Measurements from ENCODE around the gene SLC6A12.

Gene SLC6A12

DNA sequence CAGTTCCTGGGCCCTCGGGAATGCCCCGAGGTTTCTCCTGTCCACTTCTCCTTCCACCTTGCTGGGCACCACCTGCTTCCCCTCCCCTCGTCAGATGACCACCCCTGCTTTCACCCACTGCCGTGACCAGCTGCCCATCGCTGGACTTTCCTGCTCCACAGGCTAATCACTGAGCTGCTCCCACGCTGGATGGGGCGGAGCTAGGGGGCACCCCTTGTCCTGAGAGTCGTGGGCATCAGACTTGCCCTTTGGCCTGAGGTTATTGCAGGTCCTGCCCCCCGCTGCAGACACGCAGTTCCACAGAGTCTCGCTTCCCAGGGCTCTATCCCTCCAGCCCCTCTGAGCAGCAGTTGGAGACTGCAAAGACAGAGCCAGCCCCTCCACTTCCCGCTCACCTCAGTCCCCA, 427 bp downstream of the SLC6A12 start:
- DNase-seq = no peak

DNA sequence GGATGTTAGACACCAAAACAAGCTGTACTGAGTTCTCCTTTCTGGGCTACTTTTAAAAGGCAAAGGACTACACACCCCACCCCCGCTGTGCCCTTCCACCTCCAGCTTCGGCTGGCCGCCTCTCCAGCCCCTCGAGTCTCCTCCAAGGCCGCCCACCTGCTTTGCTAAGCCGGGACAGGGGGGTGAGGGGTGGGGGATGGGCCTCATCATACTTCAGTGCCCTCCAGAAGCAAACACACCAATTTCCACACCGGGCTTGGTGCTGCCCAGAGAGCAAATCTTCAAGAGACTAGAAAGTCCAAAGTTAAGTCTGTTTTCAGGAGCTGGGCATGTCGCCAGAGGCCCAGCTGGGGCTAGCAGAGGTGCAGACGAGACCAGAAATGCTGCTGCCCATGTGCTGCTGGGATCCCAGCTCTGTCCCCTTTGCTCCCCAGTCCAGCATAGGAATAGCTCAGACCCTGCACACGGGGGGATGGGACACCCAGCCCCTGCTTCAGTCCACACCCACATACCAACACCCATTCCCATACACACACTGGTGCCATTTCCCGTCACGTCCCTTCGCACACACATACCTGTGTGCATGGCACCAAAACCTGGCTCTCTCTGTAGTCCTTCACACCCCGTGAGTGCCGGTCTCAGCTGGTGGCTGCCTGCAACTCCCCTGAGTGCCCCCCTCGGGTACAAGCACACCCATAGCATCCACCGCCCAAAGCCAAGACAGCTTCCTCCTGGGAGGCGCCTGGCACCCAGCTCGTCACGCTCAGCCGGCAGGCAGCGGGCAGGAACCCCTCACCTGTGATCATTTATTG, 1.0 kb downstream of the SLC6A12 start:
- no peak for DNase-seq

DNA sequence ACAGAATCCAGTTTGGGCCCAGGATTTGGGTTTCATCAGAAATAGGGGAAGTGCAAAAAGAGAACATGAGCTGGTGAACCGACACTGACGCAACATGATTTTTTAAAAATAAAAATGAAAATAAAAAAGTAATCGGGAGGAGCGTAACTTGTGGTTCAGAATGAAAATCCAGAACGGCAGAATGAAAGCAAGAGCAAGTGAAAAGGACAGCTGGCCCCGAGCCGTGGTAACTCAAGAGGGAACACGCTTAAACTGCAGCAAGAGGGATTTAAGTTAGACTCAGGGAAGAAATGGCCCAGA, 1.6 kb downstream of the SLC6A12 start:
- DNase-seq = no peak

DNA sequence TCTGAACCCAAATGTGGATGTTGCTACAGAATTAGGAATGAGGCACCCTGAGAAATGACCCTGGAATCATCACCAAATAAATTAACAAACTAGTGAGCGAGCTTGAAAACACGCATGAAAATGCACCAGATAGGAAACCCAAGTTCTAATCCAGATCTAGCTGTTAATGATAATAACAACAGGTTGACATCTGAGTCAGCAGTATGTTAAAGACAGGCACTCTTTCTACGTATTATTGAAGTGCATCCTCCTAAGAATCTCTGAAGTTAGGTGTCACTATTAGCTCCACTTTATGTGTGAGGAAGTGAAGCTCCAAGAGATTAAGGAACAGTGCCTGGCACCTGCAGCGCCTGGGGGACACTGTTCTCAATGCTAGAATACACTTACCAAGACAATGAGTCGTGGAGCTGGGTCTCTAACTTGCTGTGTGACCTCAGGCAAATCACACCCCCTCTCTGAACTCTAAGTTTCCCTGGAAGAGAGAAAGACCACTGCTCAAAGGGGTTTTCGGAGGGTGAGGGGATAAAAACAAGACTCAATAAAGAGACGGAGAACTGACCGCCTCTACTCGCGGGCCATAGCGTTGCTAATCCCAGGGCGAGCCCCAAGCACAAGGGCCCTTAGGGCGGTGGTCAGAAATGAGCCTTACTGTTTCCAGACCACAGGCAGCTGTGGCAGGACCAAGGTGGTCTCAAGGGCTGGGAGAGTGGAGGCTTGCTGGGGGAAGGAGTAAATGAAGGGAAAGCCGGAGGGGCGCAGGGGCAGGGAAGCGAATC, 2.1 kb downstream of the SLC6A12 start:
- DNase-seq = no peak

DNA sequence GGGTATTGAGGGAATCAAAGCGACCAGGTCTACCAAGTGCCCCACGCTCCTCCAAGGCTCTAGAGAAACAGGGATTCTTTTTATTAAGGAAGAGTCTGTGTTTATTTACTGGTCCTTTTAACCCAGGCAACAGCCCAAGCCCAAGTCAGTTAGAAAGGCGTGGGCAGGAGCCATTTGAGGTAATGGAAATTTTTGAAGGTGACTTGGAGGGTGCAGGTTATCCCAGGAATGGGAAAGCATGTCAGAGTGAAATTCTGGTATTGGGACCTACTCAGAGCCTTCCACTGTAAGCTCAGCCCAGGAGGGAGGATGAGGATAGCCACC, 2.9 kb downstream of the SLC6A12 start:
- no peak for DNase-seq

DNA sequence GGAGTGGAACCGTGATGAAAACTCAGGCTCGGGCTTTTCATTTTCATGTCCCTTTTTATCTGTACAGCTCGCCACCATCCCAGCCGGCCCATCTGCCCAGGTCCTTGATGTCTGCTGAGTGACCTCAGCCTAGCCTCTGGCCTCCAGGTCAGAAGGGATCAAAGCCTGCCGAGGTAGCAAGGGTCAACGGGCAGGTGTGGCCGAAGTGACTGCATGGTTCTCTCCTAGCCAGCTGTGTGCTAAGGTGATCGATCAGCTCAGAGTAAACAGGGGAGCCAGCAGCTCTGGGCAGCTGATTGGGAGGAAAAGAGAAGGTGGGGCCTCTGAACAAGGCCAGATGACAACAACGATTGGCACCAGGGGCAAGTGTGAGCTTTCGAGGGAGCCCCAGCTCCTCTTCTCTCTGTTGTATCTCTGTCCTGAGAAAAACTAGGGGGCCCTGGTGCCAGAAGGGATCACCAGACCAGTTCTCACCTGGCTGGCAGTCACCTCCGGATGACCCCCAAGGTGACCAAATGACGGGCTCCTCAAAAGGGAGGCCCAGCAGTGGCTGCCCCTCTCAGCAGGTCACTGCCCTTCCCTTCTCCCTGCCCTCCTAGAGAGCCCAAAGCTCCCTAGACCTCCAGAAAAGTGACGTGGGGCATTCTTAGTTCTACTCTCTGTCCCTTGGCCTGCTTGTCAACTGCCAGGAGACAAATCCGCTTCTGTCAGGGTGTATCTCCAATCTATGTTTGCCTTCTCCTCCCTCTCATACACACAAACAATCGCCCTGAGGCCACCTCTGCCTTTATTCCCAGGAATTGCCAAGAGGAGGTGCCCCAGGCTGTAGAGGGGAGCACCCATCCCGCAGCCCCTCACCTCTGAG, 3.4 kb downstream of the SLC6A12 start:
- no peak for DNase-seq

DNA sequence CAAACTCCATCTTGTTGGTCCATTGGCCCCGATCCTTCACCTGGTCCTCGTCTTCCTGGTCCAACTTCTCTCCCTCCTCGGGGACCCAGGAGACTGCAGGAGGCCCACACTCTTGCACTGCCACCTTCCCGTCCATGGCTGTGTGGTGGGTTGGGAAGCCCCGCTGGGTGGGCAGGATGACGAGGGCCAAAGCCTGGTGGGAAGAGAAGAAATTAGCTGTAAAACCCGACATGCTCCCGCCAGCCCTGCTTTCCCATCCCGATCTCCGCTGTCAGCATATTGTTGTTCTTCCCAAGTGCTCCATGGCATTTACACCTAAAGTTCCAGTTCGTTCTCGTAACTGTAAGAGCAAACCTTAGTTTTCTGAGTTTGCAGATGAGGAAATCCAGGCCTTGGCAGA, 4.1 kb downstream of the SLC6A12 start:
- no peak for DNase-seq

DNA sequence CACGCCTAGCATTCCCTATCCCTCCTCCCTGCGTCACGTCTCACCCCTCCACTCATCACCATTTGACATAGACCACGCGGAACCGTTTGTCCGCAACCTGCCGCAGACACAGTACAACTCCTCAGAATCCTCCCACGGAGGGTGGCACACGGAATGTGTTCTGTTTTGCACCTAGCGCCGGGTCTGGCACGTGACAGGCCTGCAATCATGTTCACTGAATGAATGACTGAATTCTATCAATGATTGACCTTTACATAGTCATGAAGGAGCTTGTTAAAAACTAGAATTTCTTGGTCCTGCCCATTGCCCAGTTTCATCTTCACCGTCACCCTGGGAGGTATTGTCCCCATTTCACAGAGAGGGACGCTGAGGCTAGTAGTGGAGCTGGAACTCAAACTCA, 4.7 kb downstream of the SLC6A12 start:
- DNase-seq = no peak

DNA sequence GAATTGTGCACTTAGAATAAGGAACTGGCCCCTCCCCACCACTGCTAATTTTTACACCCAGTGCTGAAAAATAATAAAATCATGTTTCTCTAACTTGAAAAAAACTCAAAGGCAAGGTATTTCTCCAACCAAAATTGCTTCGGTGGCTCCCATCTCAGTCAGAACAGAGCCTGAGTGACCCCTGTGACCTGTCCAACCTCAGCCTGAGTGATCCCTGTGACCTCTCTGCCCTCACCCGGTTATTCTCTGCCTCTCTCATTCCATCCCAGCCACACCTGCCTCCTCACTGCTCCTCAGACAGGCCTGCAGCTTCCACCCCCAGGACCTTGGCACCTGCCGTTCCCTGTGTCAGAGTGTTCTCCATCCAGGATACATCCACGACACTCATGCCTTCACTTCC, 5.1 kb downstream of the SLC6A12 start:
- no peak for DNase-seq

DNA sequence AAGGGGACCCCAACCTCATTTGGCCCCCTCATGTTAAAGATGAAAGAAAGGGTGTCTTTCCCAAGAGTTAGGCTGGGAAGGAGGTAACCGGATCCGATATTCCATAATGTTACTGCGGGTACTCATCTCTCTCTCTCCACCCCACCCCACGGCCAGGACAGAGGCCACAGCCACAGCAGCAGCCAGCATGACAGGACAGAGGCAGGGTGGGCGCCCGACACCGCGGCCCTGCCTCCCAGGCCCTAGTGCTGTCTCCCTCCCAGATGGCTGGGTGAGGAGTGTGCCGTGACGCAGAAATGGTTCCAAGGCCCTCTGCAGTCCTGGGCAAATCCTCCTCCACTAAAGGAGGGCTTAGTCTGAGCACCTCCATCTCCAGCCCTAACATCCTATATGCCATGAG, 6.2 kb downstream of the SLC6A12 start:
- DNase-seq = no peak

DNA sequence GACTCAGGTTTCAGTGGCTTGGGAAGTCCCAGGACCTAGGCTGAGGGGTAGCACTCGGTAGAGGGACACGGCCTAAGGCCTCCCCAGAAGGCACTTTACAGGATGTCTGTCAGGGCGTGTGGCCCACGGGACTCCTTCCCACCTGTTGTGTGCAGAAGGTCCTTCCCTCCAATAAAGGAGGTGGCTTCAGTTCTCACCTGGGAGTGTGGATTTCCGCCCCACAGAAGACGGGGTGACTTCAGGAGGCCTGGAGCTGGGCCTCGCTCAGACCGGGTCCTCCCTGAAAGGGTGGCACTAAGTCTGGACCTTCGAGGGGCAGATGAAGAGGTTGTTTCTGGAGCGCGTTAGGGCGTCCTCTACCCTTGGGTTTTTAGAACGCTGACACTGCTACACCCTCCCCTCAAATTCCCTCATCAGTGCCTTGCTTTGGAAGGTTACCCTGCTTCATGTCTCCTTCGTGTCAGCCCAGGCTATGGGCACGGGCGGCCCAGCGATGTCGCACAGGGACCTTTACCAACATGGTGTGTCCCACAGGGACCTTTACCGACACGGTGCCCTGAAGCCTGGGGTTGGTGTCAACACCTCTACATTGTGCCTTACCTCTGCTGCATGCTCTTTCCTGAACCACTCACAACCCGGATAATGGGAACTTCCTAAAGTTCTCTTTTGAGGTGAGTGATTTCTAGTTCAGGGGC, 7.1 kb downstream of the SLC6A12 start:
- no peak for DNase-seq

DNA sequence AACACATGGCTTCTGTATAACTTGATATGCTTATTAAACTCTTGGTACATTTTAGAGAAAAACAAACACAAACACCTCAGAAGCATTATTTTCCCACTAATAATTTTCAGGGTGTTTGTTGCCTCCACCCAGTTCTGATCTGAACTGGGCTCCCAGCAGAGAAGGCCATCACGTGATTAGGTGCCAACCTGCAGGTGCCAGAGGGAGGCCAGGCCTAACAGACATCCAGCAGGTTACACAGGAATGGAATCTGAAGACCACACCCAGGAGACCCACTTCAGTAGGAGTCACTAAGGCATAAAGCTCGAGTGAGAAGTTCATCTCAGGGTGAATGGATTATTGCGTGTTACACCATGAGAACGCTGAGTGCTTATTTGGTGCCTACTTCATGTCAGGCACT, 8.9 kb downstream of the SLC6A12 start:
- no peak for DNase-seq

DNA sequence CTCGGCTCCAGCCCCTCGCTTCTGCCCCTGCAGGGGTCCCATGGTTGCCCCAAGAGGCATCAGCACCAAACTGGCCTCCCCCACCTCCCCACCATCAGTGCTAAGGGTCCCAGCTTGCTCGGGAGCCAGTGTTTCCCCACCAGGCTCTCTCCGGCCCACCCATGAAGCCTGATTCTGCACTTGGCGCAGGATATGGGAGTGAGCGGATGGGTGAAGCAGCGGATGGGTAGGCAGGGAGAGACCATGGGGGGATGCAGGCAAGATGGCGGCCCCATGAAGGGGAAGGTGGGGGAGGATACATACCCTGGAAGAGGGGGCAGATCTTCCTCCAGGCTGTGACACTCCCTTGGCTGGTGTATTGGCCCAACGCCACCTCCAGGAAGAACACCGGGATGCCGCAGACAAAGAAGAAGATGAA, 9.7 kb downstream of the SLC6A12 start:
- no peak for DNase-seq

DNA sequence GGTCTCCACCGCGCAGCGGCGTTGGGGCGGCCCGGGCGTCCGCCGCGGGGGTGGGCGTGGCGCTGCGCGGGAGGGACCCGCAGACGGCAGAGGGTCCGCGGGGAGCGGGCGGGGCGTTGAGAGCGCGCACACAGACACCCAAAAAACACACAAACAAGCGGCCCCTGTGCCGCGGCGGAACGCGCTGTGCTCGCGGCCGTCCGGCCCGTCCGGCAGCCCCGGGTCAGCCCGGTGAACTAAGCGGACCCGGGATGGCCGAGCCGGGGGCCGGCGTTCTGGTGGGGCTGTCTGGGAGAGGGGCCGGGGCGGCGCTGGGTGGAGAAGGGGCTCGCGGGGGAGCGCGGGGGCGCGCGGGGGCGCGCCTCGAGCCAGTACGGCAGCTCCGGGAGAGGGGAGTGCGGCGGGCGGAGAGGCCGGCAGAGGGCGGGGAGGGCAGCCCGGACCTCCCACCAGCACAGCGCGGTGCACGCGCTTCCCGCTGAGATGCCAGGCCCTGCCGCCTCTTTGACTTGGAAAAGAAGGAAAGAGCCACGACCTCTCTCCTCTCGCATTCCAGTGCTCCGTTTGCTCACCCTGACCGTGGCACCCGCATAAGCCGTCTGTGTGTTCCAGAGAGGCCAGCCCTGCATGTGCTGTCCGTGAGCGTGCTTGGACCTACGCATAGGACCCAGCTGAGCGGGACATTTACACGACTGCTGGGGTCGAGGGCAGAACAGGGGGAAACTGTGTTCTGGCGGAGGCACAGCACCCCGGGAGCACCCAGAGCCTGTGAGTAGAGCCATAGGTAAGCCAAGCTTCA, 10.3 kb downstream of the SLC6A12 start:
- DNase-seq = no peak

DNA sequence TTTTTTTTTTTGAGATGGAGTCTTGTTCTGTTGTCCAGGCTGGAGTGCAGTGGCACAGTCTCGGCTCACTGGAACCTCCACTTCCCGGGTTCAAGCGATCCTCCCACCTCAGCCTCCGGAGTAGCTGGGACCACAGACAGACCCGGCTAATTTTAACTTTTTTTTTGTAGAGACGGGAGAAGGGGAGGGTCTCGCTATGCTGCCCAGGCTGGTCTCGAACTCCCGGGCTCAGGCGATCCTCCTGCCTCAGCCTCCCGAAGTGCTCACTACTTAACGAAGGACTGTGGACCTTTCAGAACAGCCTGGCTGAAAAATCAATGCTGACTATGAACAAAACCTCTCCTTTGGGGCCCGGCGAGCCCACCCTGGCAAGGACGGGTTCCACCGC, 10.9 kb downstream of the SLC6A12 start:
- DNase-seq = no peak

DNA sequence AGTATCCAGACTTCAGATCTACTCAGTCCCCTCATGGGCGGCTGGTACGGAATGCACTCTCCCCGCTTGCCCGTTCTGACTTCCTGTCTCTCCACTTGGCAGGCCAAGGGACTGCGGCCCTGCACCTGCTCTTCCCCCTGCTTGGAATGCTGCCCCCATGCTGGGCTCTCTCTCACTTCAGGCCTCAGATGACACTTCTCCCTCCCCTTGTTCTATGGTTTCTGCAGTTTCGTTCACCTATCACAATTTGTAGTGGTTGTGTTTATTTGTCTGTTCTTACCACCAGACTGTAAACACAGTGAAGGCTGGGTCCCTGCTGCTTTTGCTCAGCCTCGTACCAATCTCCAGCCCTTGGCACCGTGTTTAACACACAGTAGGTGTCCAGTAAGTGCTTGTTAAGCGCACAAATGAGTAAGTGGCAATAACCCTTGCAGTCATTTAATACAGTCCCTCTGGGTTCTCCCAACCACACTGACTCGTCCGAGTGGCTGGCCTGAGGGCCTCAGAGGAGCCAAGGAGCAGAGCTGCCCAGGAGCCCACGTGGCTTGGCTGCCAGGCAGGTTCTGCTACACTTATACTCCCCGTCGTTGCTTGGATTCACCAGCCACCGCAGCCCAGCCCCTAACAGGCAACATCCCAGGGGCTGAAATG, 11.8 kb downstream of the SLC6A12 start:
- no peak for DNase-seq

DNA sequence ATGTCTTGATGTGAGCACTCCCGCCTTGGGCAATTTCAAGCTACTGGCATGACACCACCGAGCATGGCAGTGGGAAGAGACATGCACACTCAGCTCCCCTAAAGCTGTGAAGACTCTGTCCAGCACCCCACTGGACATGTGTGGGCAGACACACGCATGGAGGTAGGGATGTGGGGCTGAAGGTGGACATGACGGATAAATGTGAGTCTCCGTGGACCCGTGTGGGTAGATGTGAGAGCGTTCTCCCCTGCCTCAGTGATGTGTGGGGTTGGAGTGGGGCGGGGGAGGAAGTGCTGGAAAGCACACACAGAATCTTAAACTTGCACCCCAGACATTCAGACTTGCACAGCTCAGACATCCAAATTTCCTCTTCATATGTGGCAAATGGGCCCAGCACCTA, 12.6 kb downstream of the SLC6A12 start:
- DNase-seq = no peak

DNA sequence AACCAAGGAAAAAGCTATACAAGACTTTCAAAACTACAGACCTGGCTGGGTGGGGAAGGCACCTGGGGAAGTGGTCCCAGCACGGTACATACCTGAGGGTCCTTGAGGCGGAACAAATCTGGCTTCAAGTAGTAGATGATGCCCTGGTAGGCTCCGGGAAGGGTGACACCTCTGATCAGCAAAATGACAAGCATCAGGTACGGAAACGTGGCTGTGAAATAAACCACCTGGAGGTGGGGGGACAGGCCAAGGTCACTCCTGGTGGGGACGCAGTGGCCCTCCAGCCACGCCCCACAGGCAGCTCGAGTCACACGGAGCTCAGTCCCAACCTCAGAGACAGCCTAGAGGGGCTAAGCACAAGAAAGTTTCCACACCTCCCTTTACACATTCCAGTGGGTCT, 15.3 kb downstream of the SLC6A12 start:
- DNase-seq = no peak

DNA sequence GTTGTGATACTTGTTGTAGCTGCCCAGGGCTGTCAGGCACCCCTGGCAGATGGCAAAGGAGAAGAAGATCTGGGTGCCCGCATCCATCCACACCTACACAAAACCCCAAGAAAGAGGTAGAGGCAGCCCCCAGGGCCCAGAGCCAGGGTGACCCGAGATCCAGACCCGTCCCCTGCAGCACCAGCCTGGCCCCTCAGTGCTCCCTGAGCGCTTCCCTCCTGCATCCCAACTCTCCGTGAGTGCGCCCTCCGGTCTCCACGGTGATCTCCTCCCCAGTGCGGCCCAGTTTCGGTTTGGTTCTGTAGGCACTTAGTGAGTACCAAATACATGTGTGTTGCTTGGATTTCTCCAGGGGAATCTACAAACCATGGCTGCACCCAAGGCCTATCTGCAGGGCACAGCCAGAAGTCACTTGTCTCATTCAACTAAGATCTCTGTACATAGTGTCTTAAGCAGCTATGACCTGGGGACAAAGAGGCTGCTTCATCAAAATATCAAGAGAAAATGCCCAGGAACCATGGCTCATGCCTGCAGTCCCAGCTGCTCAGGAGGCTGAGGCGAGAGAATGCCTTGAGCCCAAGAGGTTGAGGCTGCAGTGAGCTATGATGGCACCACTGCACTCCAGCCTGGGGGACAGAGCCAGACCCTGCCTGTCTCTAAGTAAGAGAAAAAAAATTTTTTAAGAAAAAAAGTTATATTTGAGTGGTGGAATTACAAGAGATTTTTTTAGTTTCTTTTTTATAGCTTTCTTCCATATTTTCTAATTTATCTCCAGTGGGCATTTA, 15.9 kb downstream of the SLC6A12 start:
- DNase-seq = no peak

DNA sequence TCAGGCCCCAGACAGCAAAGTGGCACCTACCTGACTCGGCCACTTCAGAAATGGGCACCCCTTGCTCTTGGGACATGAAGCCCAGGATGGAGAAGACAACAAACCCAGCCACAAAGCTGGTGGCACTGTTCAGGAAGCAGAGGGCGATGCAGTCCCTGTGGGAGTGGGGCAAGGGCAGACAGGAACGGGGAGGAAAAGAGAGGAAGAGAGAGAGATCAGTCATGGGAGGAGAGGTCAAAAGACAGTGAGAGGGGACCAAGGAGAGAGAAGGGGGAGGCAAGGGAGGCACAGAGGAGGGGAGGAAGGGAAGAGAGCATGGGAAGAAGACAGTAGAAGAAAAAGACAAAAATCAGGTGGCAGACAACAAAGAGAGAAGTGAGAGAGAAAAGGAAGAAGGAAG, 16.6 kb downstream of the SLC6A12 start:
- DNase-seq = no peak

DNA sequence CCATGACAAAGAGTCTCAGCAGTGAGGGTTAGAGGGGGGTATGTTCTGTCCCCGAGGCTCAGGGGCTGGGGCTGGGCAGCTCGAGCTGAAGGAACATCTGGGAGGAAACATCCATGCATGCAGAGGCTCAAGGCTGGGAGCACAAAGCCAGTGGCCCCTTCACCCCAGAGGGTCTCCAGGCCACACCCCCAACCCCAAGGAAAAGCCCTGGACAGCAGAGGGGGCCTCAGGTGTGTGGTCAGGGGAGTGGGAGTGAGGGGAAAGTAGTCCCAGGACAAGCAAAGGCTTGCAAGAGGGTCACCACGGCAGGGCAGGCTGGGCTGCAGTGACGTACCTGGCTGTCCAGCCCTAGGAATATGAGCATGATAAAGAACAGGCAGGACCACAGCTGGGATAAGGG, 17.5 kb downstream of the SLC6A12 start:
- DNase-seq = no peak
